Right forelimb (tissue), 1 donor: ENCODE data around the gene KLRD1.
"Not testable (repeated sequence)": the region's sequence is repeated elsewhere in the genome, so short reads cannot be mapped to it uniquely, and the experiment has no call there.

Source experiments
- DNase-seq: peaks from one replicate; pipeline ENCODE4 v3.0.0-alpha.2; 2018

Gene KLRD1, protein sequence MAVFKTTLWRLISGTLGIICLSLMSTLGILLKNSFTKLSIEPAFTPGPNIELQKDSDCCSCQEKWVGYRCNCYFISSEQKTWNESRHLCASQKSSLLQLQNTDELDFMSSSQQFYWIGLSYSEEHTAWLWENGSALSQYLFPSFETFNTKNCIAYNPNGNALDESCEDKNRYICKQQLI

DNA sequence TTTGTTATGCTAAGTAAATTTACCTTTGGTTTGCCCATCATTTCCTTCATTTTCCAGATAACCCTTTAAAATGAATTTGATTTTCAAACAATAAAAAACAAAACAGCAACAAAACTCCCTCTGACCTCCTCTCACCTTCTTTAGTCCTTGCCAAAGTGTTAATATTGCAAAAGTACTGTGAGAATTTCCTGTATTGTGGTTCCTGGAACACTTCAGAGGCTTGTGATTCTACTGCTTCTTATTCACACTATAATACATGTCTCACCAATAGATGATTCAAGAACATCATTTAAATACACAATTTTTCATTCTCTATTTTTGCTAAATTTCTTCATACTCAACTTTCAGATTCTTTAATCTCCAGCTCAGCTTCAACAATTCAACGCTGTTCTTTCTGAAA, at the start of gene KLRD1:
Gene KLRD1 (plus strand): TSS at position 241 of the 400 bp plus-strand sequence. CDS start 208 bp downstream, outside the sequence.
- DNase-seq: no peak

DNA sequence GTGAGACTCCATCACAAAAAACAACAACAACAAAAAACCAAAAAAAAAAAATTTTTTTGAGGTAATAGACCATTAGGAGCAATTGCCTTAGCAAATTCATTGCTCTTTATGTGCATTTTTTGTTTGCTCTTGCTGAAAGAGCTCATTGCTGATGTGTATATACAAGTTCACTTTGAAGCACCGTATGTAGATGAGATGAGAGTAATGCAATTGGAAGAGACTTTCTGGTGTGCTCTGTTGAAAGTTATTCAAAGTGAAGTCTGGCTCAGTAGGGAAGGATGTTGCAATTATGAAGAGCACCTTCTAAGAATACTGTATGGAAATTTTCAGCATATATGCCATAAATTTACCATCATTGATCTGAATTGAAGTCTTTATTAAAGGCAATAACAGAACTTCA, 46.7 kb upstream of the KLRD1 start:
- no peak for DNase-seq

DNA sequence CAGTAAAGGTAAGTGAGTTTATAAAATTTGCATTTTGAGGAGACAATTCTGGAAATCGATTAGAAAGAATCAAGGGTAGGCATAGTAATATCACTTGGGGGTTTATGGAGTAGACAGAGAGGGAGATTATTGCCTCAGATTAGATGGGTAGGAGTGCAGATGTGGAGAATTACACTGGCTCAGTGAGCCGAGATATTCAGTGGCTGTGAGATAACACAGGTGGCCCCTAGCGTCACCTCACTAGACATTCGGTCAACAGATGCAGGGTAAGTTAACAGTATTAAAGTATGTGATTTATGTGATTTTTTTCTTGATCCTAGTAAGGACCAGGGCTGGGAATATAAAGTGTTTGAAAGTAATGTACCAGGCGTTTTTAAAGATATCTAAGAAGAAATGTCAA, 39.6 kb upstream of the KLRD1 start:
- DNase-seq: no peak

DNA sequence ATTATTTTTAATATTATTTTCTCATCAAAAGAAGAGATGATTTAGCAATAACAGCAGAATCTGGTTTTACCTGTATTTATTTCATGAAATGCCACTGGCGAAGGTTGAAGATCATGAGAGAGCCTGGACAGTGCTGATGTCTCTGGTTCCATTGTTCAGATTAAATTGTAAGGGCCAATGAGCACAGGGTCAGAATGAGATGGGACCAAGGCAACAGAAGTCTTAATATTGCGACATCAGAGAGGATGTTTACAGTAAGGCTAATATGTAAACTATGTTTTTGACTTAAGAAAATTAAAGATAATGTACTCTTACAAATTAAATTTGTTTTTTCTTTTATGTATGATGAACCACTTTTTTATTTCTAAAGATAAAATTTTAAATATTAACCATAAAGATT, 35.2 kb upstream of the KLRD1 start:
- no peak for DNase-seq

DNA sequence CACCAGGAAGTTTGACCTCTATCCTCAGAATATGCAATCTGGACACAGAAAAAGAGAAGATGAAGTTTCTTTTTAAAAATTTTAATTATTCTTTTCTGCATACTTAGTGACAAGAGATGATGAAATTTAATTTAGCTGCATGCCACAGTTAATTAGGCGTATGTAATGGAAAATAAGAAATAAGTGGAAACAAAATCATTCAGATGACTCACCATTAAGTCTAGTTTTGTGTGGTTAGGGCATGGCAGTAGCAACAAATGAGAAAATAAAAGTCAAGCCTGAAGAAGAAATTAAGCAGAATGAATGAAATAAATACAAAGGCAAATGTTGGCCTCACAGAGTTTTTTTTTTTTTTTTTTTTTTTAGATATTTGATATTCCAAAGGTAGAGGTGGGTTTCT, 30.9 kb upstream of the KLRD1 start:
- no peak for DNase-seq

DNA sequence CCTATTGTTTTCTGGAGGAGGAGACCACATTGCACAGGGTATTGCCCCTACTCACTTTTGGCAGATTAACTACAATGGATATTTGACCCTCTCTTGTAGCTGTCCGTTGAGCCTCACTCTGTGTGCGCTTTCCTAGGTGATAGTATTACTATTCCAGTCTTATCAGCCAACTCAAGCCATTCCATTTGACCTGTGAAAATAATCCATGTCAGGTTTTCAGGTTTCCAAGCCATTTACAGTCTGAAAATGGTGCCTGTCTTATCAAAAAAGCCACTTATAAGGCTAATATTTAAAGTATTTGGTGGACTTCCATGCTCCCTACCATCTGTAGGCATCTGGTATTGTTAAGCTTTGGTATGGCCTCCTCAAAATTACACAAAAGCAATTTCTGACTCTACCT, 29.6 kb upstream of the KLRD1 start:
- no peak for DNase-seq

DNA sequence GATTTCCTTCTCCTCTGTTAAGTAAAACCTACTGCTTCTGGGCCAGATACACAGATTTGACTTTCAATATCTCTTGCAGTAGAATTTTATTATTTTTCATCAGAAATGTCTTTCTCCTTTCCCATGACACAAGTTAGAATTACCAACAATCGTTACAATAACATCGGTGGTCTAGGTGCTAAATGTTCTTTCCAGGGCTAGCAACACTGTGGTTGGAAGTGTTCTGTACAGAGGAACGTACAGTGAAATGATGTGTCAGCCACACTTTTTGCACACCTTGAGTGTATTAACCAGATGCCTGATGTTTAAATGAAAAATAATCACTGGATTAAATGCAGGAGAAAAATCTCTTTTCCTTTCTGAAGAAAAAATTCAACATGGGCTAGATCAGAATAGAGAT, 27.7 kb upstream of the KLRD1 start:
- DNase-seq: no peak

DNA sequence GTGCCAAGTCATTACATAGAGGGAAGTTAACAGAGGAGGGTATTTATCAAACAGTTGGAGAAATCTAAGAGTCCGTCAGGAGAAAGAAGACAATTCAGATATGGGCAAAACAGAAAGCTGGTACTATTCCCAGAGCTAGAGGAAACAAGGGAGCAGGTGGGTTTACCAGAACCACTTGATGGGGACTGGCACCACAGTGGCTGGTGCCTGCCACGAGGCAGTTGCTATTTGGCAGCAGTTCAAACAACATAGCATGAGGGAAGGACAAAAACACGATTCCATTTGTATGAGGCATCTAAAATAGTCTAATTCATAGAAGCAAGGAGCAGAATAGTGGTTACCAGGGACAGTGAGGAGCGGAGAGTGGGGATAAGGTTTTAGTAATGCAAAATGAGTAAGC, 24.6 kb upstream of the KLRD1 start:
- no peak for DNase-seq

DNA sequence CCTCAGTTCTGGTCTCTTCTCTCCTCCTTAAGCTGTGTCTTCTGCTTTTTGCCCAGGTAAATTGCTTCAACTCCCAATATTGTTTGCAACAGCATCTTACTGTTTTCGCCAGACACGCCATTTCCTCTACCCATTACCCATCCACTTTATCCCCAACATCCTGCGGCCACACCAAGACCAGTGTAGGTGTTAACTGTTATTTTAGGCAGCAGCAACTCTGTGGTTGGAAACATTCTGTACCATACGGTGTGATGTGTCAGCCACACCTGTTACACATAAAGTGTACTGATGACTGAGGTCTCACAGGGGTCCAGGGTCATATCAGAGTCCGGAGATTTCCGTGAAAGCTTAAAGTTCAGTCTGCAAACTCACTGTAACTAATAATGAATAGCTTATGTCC, 21.8 kb upstream of the KLRD1 start:
- DNase-seq: no peak

DNA sequence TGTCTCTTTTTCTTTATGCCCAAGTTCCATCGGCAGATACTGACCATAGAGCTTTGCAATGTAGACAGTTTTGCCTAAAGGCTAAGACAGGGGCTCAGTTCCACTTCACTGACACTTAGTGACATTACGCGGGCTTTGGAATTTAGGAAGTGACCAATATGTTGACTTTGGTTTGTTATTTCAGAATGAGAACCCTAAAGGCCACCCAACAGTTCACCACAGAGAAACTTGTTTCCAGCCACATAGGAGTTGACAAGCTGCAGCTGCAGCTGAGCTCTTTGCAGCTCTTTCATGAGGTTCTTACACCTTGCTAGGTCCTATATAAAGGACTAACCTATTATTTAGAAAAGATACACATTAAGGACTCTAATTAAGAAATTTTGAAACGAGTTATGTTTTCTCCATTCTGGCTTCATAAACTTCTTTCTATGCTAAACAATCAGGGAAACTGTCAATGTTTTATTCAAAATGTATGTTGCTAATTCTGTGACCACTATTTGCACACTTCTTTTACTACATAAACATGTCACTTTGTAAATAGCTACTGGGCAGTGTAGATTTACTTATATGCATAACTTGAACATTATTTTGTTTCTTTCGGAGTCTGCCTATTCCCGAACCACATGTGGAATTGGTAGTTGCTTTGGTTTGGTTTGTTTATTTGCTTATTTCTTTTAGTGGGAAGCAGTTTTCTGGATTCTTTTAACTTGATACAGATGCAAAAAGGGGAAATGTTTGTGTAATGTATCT, 18.5 kb upstream of the KLRD1 start:
- DNase-seq: no peak

DNA sequence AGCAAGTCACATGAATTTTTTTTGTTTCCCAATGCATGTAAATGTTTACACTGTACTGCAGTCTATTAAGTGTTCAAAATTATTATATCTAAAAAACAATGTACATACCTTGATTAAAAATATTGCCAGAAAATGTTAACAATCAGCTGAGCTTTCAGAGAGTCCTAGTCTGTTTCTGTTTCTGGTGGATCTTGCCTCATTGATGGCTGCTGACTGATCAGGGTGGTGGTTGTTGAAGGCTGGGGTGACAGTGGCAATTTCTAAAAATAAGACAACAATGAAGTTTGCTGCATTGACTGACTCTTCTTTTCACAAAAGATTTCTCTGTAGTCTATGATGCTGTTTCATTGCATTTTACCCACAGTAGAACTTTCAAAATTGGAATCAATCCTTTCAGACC, 16.6 kb upstream of the KLRD1 start:
- no peak for DNase-seq

DNA sequence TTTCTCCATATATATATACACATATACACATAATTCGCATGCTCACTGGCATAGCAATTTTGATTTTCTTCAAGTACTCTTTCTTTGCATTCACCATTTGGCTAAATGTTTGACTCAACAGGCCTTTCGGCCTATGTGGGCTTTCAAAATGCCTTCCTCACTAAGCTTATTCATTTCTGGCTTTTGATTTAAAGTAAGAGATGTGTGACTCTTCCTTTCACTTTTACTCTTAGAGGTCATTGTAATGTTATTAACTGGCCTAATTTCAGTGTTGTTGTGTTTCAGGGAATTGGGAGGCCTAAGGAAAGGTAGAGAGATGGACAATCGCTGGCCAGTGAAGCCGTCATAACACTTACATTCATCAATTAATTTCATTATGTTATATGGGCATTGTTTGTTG, 14.5 kb upstream of the KLRD1 start:
- DNase-seq: no peak

DNA sequence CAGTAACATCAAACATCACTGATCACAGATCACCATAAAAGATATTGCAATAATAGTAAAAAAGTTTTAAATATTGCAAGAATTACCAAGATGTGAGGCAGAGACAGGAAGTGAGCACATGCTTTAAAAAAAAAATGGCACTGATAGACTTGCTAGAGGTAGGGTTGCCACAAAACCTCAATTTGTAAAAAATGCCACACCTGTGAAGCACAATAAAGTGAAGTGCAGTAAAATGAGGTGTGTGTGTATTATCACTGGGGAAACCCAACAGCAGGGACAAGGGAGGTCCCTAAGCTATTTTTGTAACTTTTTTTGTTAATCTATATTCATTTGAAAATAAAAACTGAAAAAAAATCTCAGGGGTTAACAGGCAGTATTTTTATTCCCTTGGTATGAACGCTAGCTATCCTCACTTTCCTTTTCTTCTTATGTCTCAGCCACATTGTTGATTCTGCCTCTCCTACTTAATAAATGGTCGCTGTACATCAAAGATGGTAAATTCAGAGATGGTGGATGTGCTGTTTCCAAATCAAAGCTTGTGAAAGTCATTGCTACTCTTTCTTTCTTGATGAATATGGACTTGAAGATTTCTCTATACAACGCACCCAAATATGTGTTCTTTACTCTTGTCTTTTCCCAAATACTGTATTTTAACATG, 14.0 kb upstream of the KLRD1 start:
- no peak for DNase-seq

DNA sequence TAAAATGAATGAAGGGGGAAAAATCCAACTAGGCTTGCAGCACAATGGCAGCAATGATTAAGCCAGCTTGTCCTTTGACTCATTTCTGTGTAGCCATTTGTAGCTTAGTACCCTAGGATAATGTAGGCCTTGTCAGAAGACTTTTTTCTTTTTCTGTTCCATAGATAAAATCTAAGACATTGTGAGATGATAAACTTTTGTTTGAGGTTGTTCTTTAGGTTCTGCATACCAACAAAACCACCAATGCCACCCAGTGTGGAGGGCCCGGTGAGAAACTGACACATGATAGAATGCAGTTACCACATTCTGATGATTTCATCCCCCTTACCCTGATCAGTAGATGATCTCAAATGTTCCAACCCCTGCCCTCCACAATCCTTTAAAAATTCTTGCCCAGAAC, 6.6 kb upstream of the KLRD1 start:
- no peak for DNase-seq

DNA sequence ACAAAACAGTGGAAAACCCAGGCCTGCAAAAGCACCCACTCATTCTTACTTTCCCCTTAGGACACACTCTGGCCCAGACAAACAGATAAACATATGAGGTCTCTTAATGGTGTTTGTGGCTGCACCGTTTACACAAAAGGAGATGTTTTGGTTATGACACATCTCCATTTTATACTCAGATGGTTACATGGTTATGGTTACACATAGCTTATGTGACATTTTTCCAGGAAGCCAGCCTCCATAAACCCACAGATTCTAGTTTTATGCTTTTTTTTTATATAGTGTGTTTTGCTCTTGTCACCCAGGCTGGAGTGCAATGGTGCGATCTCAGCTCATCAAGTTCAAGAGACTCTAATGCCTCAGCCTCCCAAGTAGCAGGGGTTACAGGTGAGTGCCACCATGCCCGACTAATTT, 3.5 kb upstream of the KLRD1 start:
- DNase-seq: no peak

DNA sequence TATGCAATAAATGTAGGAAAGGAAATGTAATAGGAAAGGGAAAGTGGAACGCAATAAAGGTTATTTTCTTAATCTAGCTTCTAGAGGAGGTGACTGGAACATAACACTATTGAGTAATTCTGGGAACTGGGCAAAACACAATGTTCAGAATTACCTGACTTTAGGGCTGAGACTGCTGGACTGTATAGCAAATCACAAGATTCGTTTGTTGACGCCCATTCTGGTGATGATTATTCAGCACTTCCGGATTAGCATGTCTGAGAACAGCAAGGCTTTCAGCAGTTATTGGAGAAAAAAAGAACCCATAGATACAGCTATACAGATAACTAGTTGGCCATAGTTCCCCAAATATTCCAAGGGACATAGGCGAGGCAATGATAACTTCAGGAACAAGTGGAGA, 2.3 kb upstream of the KLRD1 start:
- DNase-seq: no peak

DNA sequence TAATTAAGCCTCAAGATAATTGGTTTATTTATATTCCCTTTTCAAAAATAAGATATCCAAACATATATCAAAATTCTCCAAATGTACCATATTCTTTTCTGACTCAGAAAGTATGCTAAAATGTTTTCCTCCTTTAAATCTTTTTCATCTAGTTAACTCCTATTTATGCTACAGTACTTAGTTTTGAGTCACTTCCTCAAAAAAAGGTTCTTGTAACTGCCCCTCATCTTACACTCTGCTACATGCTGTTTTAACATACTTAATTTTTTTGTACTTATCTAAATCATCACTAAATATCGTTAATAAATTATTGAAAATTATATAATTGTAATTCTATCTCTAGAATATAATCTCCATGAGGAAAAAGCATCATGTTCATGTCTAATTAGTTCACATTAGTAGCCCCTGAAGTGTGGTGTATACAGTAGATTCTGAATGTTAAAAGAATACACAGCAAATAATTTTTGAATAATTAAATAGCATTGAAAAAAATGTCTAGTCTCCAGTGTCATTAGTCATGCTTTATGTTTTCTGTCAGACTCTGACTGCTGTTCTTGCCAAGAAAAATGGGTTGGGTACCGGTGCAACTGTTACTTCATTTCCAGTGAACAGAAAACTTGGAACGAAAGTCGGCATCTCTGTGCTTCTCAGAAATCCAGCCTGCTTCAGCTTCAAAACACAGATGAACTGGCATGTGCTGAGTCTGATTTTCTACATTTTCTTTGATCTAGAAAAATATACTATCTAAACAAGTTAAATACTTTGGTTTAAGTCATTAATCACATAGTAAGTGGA, 3.5 kb downstream of the KLRD1 start:
- DNase-seq: no peak

DNA sequence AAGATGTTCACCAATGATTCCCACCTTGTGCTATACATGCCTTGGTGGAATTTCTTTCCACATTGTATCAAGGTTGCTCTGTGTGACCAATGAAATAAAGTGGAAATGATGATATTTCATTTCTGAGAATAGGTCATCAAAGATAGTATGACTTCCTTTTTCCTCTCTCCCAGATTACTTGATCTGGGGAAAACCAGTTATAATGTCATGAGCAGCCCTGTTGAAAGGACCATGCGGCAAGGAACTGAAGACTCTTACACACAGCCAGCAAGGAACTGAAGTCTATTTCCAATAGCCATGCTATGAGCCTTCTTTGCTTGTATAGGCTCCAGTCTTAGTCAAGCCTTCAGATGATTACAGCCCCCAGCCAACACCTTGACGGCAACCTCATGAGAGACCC, 11.7 kb downstream of the KLRD1 start:
- no peak for DNase-seq

DNA sequence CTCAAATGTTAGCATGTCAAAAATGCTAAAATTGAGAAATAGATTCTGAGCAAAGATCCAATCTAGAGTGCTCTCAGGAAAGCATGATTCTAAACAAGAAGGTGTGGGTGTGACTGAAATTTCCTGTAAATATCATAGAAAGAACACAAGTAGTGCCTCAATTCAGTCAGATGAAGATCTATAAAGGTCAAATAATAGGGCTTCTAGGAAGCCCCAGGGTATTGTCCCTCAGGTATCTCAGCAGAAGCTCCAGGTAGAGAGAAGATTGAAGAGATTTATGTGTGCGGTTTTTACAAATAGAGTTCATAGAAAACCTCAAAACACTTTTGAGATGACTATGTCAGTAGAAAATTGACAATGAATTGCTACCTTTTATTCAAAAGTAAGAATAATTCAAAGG, 13.0 kb downstream of the KLRD1 start:
- DNase-seq: no peak

DNA sequence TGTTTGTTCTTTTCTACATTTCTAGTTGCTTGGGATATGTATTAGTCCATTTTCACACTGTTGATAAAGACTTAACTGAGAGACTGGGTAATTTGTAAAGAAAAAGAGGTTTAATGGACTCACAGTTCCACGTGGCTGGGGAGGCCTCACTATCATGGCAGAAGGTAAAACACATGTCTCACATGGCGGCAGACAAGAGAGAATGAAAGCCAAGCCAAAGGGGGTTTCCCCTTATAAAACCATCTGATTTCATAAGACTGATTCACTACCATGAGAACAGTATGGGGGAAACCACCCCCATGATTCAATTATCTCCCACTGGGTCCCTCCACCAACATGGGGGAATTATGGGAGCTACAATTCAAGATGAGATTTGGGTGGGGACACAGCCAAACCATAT, 21.0 kb downstream of the KLRD1 start:
- not testable (repeated sequence) for DNase-seq

DNA sequence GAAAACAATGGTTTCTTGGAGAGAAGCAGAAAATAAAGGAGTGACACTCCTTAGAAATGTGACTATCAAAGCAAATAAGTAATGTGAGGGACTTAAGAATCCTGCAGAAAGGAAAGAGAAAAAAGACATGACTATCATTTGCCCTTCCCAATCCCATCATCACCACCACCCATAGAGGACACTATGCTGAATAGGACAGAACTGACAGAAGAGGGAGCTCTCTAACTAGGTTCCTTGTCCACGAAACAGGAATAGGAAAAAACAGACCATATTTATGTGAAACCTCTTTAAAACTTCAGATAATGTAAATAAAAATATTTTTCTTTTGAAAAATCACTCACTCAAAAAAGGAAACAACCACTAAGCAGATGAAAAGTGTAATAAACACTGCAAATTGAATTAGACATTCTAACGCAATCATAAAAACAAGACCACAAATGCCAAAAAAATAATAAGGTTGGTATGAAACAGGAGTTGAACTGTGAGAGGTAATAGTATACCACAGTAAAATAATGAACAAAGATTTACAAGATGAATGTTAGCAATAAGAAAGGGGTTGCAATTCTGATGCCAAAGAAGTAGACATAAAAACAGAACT, 24.1 kb downstream of the KLRD1 start:
- DNase-seq: no peak

DNA sequence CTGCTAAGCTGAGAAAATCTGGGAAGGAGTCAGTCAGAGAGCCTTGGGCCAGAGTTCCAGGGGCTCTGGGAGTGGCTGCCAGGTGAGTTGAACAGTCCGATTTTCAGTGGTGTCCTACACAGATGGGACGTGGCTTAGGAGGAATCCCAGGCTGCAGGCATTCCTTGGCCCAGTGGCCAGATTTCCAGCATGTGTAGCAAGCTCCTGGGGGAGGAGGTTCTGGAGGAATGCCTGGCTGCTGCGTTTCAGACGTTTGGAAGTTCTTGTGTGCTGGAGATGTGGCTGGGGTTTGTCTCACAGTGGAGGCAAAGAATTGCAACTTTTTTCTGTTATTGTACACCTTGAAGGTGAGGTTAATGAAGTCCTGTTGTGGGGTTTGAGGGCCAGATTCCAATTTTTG, 28.5 kb downstream of the KLRD1 start:
- not testable (repeated sequence) for DNase-seq

DNA sequence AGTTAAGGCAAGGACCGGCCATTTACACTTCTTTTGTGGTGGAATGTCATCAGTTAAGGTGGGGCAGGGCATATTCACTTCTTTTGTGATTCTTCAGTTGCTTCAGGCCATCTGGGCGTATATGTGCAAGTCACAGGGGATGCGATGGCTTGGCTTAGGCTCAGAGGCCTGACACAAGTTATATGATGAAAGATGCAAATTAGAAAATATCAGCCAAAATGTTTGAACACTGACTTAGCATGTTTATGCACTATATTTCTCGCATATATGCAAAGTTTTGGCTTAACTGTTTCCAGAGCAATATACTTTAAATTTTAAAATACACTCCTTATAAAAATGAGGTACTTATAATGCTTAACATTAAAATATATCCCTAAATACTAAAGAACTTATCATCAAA, 30.8 kb downstream of the KLRD1 start:
- DNase-seq: not testable (repeated sequence)
